Coronary artery (tissue), 2 donors: Measurements from ENCODE around the gene ERC2.

Experiments
- DNase-seq: peaks from one replicate; pipeline ENCODE4 v3.0.0-alpha.2; 2017; ENCODE audit warnings: low spot score
- H3K27ac ChIP-seq, 2 donors: fragments of 200-600 bp; sonication (generic); one replicate each; pipeline ENCODE4 v1.5.1; 2016 to 2019
- H3K4me3 ChIP-seq: fragments of 200-600 bp; sonication (generic); 2 replicates; pipeline ENCODE4 v1.5.1; 2016; ENCODE audit warnings: mild to moderate bottlenecking, moderate library complexity
- TF ChIP-seq, protein P1 (sequence below): fragments of 200-600 bp; sonication (generic); IDR thresholded peaks from one replicate; pipeline ENCODE4 v1.5.1; 2019; ENCODE audit warnings: antibody characterized with exemption

The ERC2 gene

GRCh38 chr3:55868347-55868746 lies 599.9 kb downstream of the ERC2 start:
- TF ChIP-seq, protein P1, sequence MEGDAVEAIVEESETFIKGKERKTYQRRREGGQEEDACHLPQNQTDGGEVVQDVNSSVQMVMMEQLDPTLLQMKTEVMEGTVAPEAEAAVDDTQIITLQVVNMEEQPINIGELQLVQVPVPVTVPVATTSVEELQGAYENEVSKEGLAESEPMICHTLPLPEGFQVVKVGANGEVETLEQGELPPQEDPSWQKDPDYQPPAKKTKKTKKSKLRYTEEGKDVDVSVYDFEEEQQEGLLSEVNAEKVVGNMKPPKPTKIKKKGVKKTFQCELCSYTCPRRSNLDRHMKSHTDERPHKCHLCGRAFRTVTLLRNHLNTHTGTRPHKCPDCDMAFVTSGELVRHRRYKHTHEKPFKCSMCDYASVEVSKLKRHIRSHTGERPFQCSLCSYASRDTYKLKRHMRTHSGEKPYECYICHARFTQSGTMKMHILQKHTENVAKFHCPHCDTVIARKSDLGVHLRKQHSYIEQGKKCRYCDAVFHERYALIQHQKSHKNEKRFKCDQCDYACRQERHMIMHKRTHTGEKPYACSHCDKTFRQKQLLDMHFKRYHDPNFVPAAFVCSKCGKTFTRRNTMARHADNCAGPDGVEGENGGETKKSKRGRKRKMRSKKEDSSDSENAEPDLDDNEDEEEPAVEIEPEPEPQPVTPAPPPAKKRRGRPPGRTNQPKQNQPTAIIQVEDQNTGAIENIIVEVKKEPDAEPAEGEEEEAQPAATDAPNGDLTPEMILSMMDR = no peak
- Histone ChIP-seq H3K4me3 (no peak overlapping the region), H3K27ac (no peak overlapping the region)
- no peak for DNase-seq

GRCh38 chr3:55863028-55863427 lies 605.2 kb downstream of the ERC2 start:
- TF ChIP-seq, protein P1 = no peak
- DNase-seq = no peak
- Histone ChIP-seq H3K4me3 (no peak overlapping the region), H3K27ac (no peak overlapping the region)

GRCh38 chr3:55860049-55860721 lies 608.1 kb downstream of the ERC2 start:
- TF ChIP-seq, protein P1 = no peak
- no peak overlapping the region for H3K4me3 ChIP-seq
- DNase-seq = no peak
- no peak overlapping the region for H3K27ac ChIP-seq

- DNase-seq = no peak
- TF ChIP-seq, protein P1 = no peak
- Histone ChIP-seq H3K27ac (no peak overlapping the region), H3K4me3 (no peak overlapping the region)
Measured at GRCh38 chr3:55859305-55859704, 609.0 kb downstream of the ERC2 start.

- Histone ChIP-seq H3K27ac (no peak overlapping the region), H3K4me3 (no peak overlapping the region)
- DNase-seq = no peak
- TF ChIP-seq, protein P1 = no peak
Measured at GRCh38 chr3:55858727-55859126, 609.5 kb downstream of the ERC2 start.

GRCh38 chr3:55858302-55858701 lies 610.0 kb downstream of the ERC2 start:
- no peak for DNase-seq
- TF ChIP-seq, protein P1 = no peak
- H3K27ac ChIP-seq = no peak overlapping the region

GRCh38 chr3:55857633-55858032 lies 610.6 kb downstream of the ERC2 start:
- Histone ChIP-seq H3K27ac (no peak overlapping the region), H3K4me3 (no peak overlapping the region)
- DNase-seq = no peak
- TF ChIP-seq, protein P1 = no peak

More at GRCh38 chr3:55858302-55858701, 610.0 kb downstream of the ERC2 start:
- no peak overlapping the region for H3K4me3 ChIP-seq
